ENCODE measurements around the gene RFNG. TPM values are rescaled to one million over a fixed set of nuclear protein-coding genes. Genes with fewer than 3 reads are reported as not detected.

The RFNG gene
- total RNA-seq, 6 experiments from 2014 or later = 37.6 to 48.5 (median 40.1) TPM

GRCh38 chr17:82008258-82008940, 43.2 kb downstream of the RFNG start:
- Mint-ChIP-seq H3K9me3 (no peaks in the 10 kb centered on the region), H3K27ac (no peak overlapping the region), H3K27me3 (ENCODE audit: insufficient read depth) (no peaks in the 10 kb centered on the region; the same call in 1 of the 2 replicates), H3K4me1 (ENCODE audit: low read depth) (peaks cover 22% of the 10 kb centered on the region), H3K36me3 (ENCODE audit: low read depth) (no peaks in the 10 kb centered on the region), H3K4me3 (no peak overlapping the region)
- no peak for DNase-seq
- TF ChIP-seq, protein P1, sequence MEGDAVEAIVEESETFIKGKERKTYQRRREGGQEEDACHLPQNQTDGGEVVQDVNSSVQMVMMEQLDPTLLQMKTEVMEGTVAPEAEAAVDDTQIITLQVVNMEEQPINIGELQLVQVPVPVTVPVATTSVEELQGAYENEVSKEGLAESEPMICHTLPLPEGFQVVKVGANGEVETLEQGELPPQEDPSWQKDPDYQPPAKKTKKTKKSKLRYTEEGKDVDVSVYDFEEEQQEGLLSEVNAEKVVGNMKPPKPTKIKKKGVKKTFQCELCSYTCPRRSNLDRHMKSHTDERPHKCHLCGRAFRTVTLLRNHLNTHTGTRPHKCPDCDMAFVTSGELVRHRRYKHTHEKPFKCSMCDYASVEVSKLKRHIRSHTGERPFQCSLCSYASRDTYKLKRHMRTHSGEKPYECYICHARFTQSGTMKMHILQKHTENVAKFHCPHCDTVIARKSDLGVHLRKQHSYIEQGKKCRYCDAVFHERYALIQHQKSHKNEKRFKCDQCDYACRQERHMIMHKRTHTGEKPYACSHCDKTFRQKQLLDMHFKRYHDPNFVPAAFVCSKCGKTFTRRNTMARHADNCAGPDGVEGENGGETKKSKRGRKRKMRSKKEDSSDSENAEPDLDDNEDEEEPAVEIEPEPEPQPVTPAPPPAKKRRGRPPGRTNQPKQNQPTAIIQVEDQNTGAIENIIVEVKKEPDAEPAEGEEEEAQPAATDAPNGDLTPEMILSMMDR (IDR thresholded peaks at IDR 0.05) = no peak

GRCh38 chr17:82007495-82008257, 43.9 kb downstream of the RFNG start:
- no peaks in the 10 kb centered on the region for H3K9me3 Mint-ChIP-seq
- peaks cover 23% of the 10 kb centered on the region for H3K4me1 Mint-ChIP-seq (ENCODE audit: low read depth)
- TF ChIP-seq, protein P1 (IDR thresholded peaks at IDR 0.05) = peak; percentile 39
- H3K27ac Mint-ChIP-seq = no peak overlapping the region
- H3K36me3 Mint-ChIP-seq (ENCODE audit: low read depth) = no peaks in the 10 kb centered on the region
- no peaks in the 10 kb centered on the region; the same call in 1 of the 2 replicates for H3K27me3 Mint-ChIP-seq (ENCODE audit: insufficient read depth)
- H3K4me3 Mint-ChIP-seq = no peak overlapping the region
- DNase-seq = no peak

DNA sequence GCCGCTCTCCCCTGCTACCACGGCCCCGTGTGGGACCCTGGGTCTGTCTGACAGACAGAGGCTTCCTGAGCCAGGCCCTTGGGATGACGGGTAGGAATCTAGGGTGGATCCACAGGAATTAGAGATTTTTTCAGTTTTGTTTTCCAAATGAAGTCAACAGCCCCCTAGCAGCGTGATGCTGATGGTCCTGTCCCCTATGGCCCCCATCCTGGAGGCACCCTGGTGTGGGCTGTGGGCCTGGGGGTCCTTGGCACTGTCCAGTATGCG, 44.5 kb downstream of the RFNG start:
- TF ChIP-seq, protein P1 (IDR thresholded peaks at IDR 0.05) = no peak
- no peak overlapping the region for H3K4me3 Mint-ChIP-seq
- no peaks in the 10 kb centered on the region for H3K36me3 Mint-ChIP-seq (ENCODE audit: low read depth)
- no peak overlapping the region for H3K27ac Mint-ChIP-seq
- H3K4me1 Mint-ChIP-seq (ENCODE audit: low read depth) = peaks cover 22% of the 10 kb centered on the region
- DNase-seq = no peak
- H3K9me3 Mint-ChIP-seq = no peaks in the 10 kb centered on the region
- no peaks in the 10 kb centered on the region; the same call in 1 of the 2 replicates for H3K27me3 Mint-ChIP-seq (ENCODE audit: insufficient read depth)

DNA sequence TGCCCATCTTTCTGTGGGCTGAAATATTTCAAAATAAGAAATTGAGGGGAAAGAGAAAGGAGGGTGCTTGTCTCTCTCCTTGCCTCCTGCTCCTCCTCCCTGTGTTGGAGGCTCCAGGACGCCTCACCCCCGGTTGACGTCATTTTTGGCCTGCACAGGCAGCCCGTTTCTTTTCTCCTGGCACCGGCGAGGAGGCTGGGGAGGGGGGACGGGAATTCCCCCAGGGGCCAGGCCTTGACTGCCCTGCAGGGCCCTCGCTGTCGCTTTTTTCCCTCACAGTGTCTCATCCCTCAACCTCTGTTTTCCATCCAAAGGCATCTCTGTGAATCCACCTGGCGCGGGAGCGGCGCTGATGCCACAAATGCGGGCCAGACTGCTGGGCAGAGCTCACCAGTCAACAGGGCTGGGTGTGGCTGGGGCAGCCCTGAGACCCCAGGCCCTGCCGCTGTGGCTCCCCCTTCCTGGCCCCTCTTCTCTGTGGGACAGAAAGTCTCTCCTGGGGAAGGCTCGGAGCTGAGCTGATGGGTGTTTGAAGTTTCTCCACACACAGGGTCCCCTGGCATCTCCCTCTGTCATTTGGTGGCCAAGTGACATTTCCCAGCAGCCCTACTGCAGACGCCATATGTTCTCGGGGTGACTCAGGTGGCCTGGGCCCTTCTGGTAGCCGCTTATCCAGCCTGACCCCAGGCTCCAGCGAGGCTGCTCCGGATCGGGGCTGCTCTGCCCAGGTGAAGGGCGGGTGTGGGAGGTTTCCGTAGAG, 45.0 kb downstream of the RFNG start:
- peaks cover 22% of the 10 kb centered on the region for H3K4me1 Mint-ChIP-seq (ENCODE audit: low read depth)
- TF ChIP-seq, protein P1 (IDR thresholded peaks at IDR 0.05) = no peak
- no peaks in the 10 kb centered on the region for H3K9me3 Mint-ChIP-seq
- H3K4me3 Mint-ChIP-seq = 0 out of 2 replicates have a peak overlapping the region, but pooled peaks have one; percentile 8
- H3K27ac Mint-ChIP-seq = peak overlapping the region; percentile 29
- H3K36me3 Mint-ChIP-seq (ENCODE audit: low read depth) = no peaks in the 10 kb centered on the region
- DNase-seq = peak; percentile 43
- H3K27me3 Mint-ChIP-seq (ENCODE audit: insufficient read depth) = no peaks in the 10 kb centered on the region; the same call in 1 of the 2 replicates

- Mint-ChIP-seq H3K4me3 (0 out of 2 replicates have a peak overlapping the region, but pooled peaks have one; percentile 8), H3K36me3 (ENCODE audit: low read depth) (no peaks in the 10 kb centered on the region), H3K4me1 (ENCODE audit: low read depth) (peaks cover 22% of the 10 kb centered on the region), H3K27me3 (ENCODE audit: insufficient read depth) (no peaks in the 10 kb centered on the region; the same call in 1 of the 2 replicates), H3K27ac (peak overlapping the region; percentile 29), H3K9me3 (no peaks in the 10 kb centered on the region)
- TF ChIP-seq, protein P1 (IDR thresholded peaks at IDR 0.05) = no peak
- no peak for DNase-seq
Observed at GRCh38 chr17:82005701-82006348, 45.8 kb downstream of the RFNG start.
